Left lung (tissue), 10 donors: ENCODE measurements around the gene CLDN20. TPM values are rescaled to one million over a fixed set of nuclear protein-coding genes. Genes with fewer than 3 reads are reported as not detected.

Experiments used
- ATAC-seq: fragments of 200-7000 bp; cut with Tn5 transposase; one replicate; pipeline ENCODE4 v1.9.1; 2020; ENCODE audit warnings: moderate library complexity
- DNase-seq, 4 donors: peaks; one replicate each; pipeline ENCODE4 v3.0.0-alpha.2; 2013 to 2020
- H3K27ac ChIP-seq, 2 donors: fragments of 200-600 bp; sonication (generic) in 1 of 2; one replicate each; pipeline versions ENCODE4 v1.5.0 to v1.8.0; 2020 to 2021
- H3K27me3 ChIP-seq, 2 donors: fragments of 200-600 bp; sonication (generic) in 1 of 2; one replicate each; pipeline versions ENCODE4 v1.5.0 to v1.8.0; 2020 to 2021
- H3K36me3 ChIP-seq, 2 donors: fragments of 200-600 bp; sonication (generic) in 1 of 2; one replicate each; pipeline versions ENCODE4 v1.5.0 to v1.8.0; 2020 to 2021
- H3K4me1 ChIP-seq, 2 donors: fragments of 200-600 bp; one replicate each; pipeline ENCODE4 v1.8.0; 2021
- H3K4me3 ChIP-seq, 2 donors: fragments of 200-600 bp; sonication (generic) in 1 of 2; one replicate each; pipeline versions ENCODE4 v1.5.0 to v1.8.0; 2020 to 2021; ENCODE audit warnings: mild to moderate bottlenecking in 1 of 2
- H3K9me3 ChIP-seq, 2 donors: fragments of 200-600 bp; sonication (generic) in 1 of 2; one replicate each; pipeline versions ENCODE4 v1.5.0 to v1.8.0; 2020 to 2021
- CTCF ChIP-seq, 2 donors: fragments of 200-600 bp; sonication (generic) in 1 of 2; IDR thresholded peaks; one replicate each; pipeline versions ENCODE4 v1.5.0 to v1.8.0; 2021; ENCODE audit warnings: antibody characterized with exemption in 2 of 2
- intact Hi-C, 2 donors: fragments of 100-400 bp; cut with DNase I; formaldehyde crosslinking; loops; one replicate each; pipeline versions ENCODE4 v1.11.2 to v1.14.2; 2022
- polyA plus RNA-seq, 6 donors: library from polyadenylated mRNA; unstranded; fragments of 120-200 nt; gene quantifications; one replicate each; pipeline ENCODE4 v1.2.1, GENCODE V29; 2013; ENCODE audit not compliant: insufficient read length in 6 of 6
- total RNA-seq, 2 donors: library from RNA; stranded (reverse); fragmentation: NEBNext Ultra II Directional; extraction: Animal tissue kit (Norgen Biotek cat#: 25700); gene quantifications; one replicate each; pipeline ENCODE4 v1.2.1, GENCODE V29; 2021
- donor health status: DM: no; HTN: yes; CAD: no.
- donor health status: DM: no; HTN: no; CAD: no.

Gene CLDN20
- total and polyA plus RNA-seq, 8 donors: 1.2 to 4.3 (median 3.0) TPM; not detected in 2

GRCh38 chr6:155292711-155293110, 28.9 kb downstream of the CLDN20 start:
- TF ChIP-seq CTCF (IDR thresholded peaks at IDR 0.05): no peak
- H3K27ac ChIP-seq: no peak overlapping the region
- H3K4me1 ChIP-seq: no peaks in the 10 kb centered on the region
- intact Hi-C loops: no loop called here
- no peak for ATAC-seq
- no peak overlapping the region for H3K4me3 ChIP-seq
- H3K36me3 ChIP-seq: peaks cover 0 to 46% of the 10 kb centered on the region in 2 donors
- no peaks in the 10 kb centered on the region for H3K9me3 ChIP-seq
- H3K27me3 ChIP-seq: no peaks in the 10 kb centered on the region
- no peak for DNase-seq

- H3K36me3 ChIP-seq: peaks cover 0 to 19% of the 10 kb centered on the region in 2 donors
- no peaks in the 10 kb centered on the region for H3K27me3 ChIP-seq
- H3K4me3 ChIP-seq: no peak overlapping the region
- no peak for ATAC-seq
- no peak overlapping the region for H3K27ac ChIP-seq
- no peak for DNase-seq
- TF ChIP-seq CTCF (IDR thresholded peaks at IDR 0.05): no peak
- H3K4me1 ChIP-seq: no peaks in the 10 kb centered on the region
- intact Hi-C loops: no loop called here
- no peaks in the 10 kb centered on the region for H3K9me3 ChIP-seq
These were observed 33.9 kb downstream of the CLDN20 start for GRCh38 chr6:155297669-155298068.

- no peaks in the 10 kb centered on the region for H3K9me3 ChIP-seq
- H3K4me3 ChIP-seq: no peak overlapping the region
- ATAC-seq: no peak
- H3K4me1 ChIP-seq: no peaks in the 10 kb centered on the region
- no peak for DNase-seq
- no peak for TF ChIP-seq CTCF (IDR thresholded peaks at IDR 0.05)
- H3K27ac ChIP-seq: no peak overlapping the region
- intact Hi-C loops: no loop called here
- H3K27me3 ChIP-seq: no peaks in the 10 kb centered on the region
- H3K36me3 ChIP-seq: peaks cover 0 to 17% of the 10 kb centered on the region in 2 donors
These were observed 38.1 kb downstream of the CLDN20 start for GRCh38 chr6:155301867-155302266.

- no peak for TF ChIP-seq CTCF (IDR thresholded peaks at IDR 0.05)
- no peak for ATAC-seq
These were observed 39.6 kb downstream of the CLDN20 start for GRCh38 chr6:155303361-155303870.

GRCh38 chr6:155306958-155307357, 43.1 kb downstream of the CLDN20 start:
- no peaks in the 10 kb centered on the region for H3K27me3 ChIP-seq
- H3K4me1 ChIP-seq: peaks cover 0 to 10% of the 10 kb centered on the region in 2 donors
- intact Hi-C loops: no loop called here
- DNase-seq (no peak), ATAC-seq (no peak)
- no peak overlapping the region for H3K4me3 ChIP-seq
- H3K36me3 ChIP-seq: peaks cover 0 to 26% of the 10 kb centered on the region in 2 donors
- H3K9me3 ChIP-seq: no peaks in the 10 kb centered on the region
- no peak overlapping the region for H3K27ac ChIP-seq
- TF ChIP-seq CTCF (IDR thresholded peaks at IDR 0.05): no peak

More at GRCh38 chr6:155303361-155303870, 39.6 kb downstream of the CLDN20 start:
- Histone ChIP-seq H3K36me3 (peaks cover 0 to 28% of the 10 kb centered on the region in 2 donors), H3K9me3 (no peaks in the 10 kb centered on the region), H3K4me1 (no peaks in the 10 kb centered on the region), H3K4me3 (no peak overlapping the region), H3K27me3 (no peaks in the 10 kb centered on the region), H3K27ac (no peak overlapping the region)
- DNase-seq: no peak
- intact Hi-C loops: no loop called here
